Measurements from ENCODE around the gene MAP1LC3C. TPM values are rescaled to one million over a fixed set of nuclear protein-coding genes. Genes with fewer than 3 reads are reported as not detected.

The MAP1LC3C gene
- total RNA-seq, 4 donors from 2014 or later, result 1.0 to 12.5 (median 8.1) TPM

- no peak for TF ChIP-seq POLR2AphosphoS5 (IDR thresholded peaks at IDR 0.05)
- no peak for TF ChIP-seq EP300 (IDR thresholded peaks at IDR 0.05)
- no peak for TF ChIP-seq POLR2A (IDR thresholded peaks at IDR 0.05)
- no peak for TF ChIP-seq CTCF (IDR thresholded peaks at IDR 0.05)
- WGBS, result 61% methylated on average over 4 of the region's 4 CpGs
These were observed 30.3 kb downstream of the MAP1LC3C start for GRCh38 chr1:241968611-241969010.

GRCh38 chr1:241964550-241965282 lies 34.2 kb downstream of the MAP1LC3C start:
- H3K4me1 ChIP-seq, result no peaks in the 10 kb centered on the region
- H3K4me3 ChIP-seq, result no peak overlapping the region
- H3K27ac ChIP-seq, result no peak overlapping the region
- no peaks in the 10 kb centered on the region for H3K27me3 ChIP-seq
- no peaks in the 10 kb centered on the region for H3K36me3 ChIP-seq
- no peak for DNase-seq (ENCODE audit: low spot score in 2 of 2)
- TF ChIP-seq POLR2AphosphoS5 (IDR thresholded peaks at IDR 0.05) (no peak), POLR2A (IDR thresholded peaks at IDR 0.05) (no peak), CTCF (IDR thresholded peaks at IDR 0.05) (no peak), EP300 (IDR thresholded peaks at IDR 0.05) (no peak)
- WGBS, result 81% methylated on average over 8 of the region's 8 CpGs
- H3K9me3 ChIP-seq, result no peaks in the 10 kb centered on the region

More at GRCh38 chr1:241968611-241969010, 30.3 kb downstream of the MAP1LC3C start:
- Histone ChIP-seq H3K9me3 (no peaks in the 10 kb centered on the region), H3K36me3 (no peaks in the 10 kb centered on the region), H3K4me3 (no peak overlapping the region), H3K4me1 (no peaks in the 10 kb centered on the region), H3K27ac (no peak overlapping the region), H3K27me3 (no peaks in the 10 kb centered on the region)
- no peak for DNase-seq (ENCODE audit: low spot score in 2 of 2)

- no peaks in the 10 kb centered on the region for H3K9me3 ChIP-seq
- H3K36me3 ChIP-seq, result no peaks in the 10 kb centered on the region
- no peak for DNase-seq (ENCODE audit: low spot score in 2 of 2)
- no peak overlapping the region for H3K27ac ChIP-seq
- no peaks in the 10 kb centered on the region for H3K4me1 ChIP-seq
- no peak overlapping the region for H3K4me3 ChIP-seq
- no peak for TF ChIP-seq POLR2AphosphoS5 (IDR thresholded peaks at IDR 0.05)
- no peak for TF ChIP-seq POLR2A (IDR thresholded peaks at IDR 0.05)
- TF ChIP-seq EP300 (IDR thresholded peaks at IDR 0.05), result no peak
- TF ChIP-seq CTCF (IDR thresholded peaks at IDR 0.05), result no peak
- H3K27me3 ChIP-seq, result no peaks in the 10 kb centered on the region
These were observed 35.2 kb downstream of the MAP1LC3C start for GRCh38 chr1:241963722-241964121.

GRCh38 chr1:241962153-241962552 lies 36.7 kb downstream of the MAP1LC3C start:
- WGBS, result 98% methylated on average over 2 of the region's 2 CpGs
- H3K9me3 ChIP-seq, result no peaks in the 10 kb centered on the region
- DNase-seq (ENCODE audit: low spot score in 2 of 2), result no peak
- H3K36me3 ChIP-seq, result no peaks in the 10 kb centered on the region
- no peak overlapping the region for H3K4me3 ChIP-seq
- H3K4me1 ChIP-seq, result no peaks in the 10 kb centered on the region
- TF ChIP-seq EP300 (IDR thresholded peaks at IDR 0.05), result no peak
- no peak for TF ChIP-seq POLR2A (IDR thresholded peaks at IDR 0.05)
- TF ChIP-seq CTCF (IDR thresholded peaks at IDR 0.05), result no peak
- no peak for TF ChIP-seq POLR2AphosphoS5 (IDR thresholded peaks at IDR 0.05)
- no peak overlapping the region for H3K27ac ChIP-seq
- H3K27me3 ChIP-seq, result no peaks in the 10 kb centered on the region

- Histone ChIP-seq H3K27me3 (no peaks in the 10 kb centered on the region), H3K4me1 (no peaks in the 10 kb centered on the region), H3K9me3 (no peaks in the 10 kb centered on the region), H3K4me3 (no peak within 1 kb of the TSS), H3K27ac (no peak within 1 kb of the TSS), H3K36me3 (no peaks in the 10 kb centered on the region)
- TF ChIP-seq EP300 (IDR thresholded peaks at IDR 0.05) (no peak), POLR2A (IDR thresholded peaks at IDR 0.05) (no peak), CTCF (IDR thresholded peaks at IDR 0.05) (no peak), POLR2AphosphoS5 (IDR thresholded peaks at IDR 0.05) (no peak)
- 92% methylated on average over 27 of the region's 33 CpGs for WGBS
- DNase-seq (ENCODE audit: low spot score in 2 of 2), result no peak
These were observed 41.0 kb downstream of the MAP1LC3C start, which contains the start of gene BECN2 for GRCh38 chr1:241957692-241958494. BECN2 (plus strand) TSS chr1:241957767; CDS start chr1:241957767, 0 bp downstream.
